Breast epithelium (tissue), 3 donors: Measurements from ENCODE around the gene NOSTRIN.

ENCODE experiments used
- POLR2A ChIP-seq: fragments of 450-650 bp; IDR thresholded peaks from one replicate; pipeline ENCODE4 v1.6.1; 2016; ENCODE audit warnings: antibody characterized with exemption, mild to moderate bottlenecking, moderate library complexity
- POLR2AphosphoS5 ChIP-seq, 3 donors: sonication (generic); formaldehyde crosslinking; IDR thresholded peaks; one replicate each; pipeline ENCODE4 v1.6.1; 2017; ENCODE audit warnings: antibody characterized with exemption in 3 of 3
- TF ChIP-seq, protein P1 (sequence below), 3 donors: fragments of 450-650 bp; IDR thresholded peaks; one replicate each; pipeline ENCODE4 v1.5.1; 2016 to 2017; ENCODE audit warnings: antibody characterized with exemption in 3 of 3, mild to moderate bottlenecking in 3 of 3, moderate library complexity in 3 of 3

DNA sequence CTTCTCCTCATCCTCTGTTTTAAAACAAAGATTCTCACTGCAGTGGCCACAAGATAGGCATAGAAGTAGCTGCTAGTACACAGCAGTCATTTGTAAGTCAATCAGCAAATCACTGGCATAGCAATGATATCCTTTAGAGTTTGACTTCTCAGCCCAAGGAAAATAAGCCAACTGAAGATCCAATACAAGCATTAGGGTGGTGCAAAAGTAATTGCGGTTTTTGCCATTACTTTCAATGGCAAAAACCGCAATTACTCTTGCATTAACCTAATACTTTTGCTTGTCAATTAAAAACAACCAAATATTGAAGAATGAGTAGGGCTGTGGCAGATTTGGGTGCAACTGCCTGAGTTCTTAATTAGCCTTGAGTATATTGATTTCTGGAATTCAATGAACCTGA is 101.5 kb downstream of the NOSTRIN start:
- no peak for TF ChIP-seq POLR2A
- TF ChIP-seq, protein P1, sequence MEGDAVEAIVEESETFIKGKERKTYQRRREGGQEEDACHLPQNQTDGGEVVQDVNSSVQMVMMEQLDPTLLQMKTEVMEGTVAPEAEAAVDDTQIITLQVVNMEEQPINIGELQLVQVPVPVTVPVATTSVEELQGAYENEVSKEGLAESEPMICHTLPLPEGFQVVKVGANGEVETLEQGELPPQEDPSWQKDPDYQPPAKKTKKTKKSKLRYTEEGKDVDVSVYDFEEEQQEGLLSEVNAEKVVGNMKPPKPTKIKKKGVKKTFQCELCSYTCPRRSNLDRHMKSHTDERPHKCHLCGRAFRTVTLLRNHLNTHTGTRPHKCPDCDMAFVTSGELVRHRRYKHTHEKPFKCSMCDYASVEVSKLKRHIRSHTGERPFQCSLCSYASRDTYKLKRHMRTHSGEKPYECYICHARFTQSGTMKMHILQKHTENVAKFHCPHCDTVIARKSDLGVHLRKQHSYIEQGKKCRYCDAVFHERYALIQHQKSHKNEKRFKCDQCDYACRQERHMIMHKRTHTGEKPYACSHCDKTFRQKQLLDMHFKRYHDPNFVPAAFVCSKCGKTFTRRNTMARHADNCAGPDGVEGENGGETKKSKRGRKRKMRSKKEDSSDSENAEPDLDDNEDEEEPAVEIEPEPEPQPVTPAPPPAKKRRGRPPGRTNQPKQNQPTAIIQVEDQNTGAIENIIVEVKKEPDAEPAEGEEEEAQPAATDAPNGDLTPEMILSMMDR (IDR thresholded peaks at IDR 0.05): no peak
- TF ChIP-seq POLR2AphosphoS5 (IDR thresholded peaks at IDR 0.05): no peak
